MCF 10A (cell line): ENCODE measurements around the gene TACR1. TPM values are rescaled to one million over a fixed set of nuclear protein-coding genes. Genes with fewer than 3 reads are reported as not detected.
A peak's percentile ranks its signal among the peaks of the same experiment; 100 is the strongest.

Source experiments
- BruUV-seq: library from RNA; stranded (reverse); fragments of 400-500 nt; replicated peaks from 2 replicates; lab custom pipeline; 2021; lab: Mats Ljungman, UMichigan
- CTCF ChIA-PET: fragments of 300-600 bp; sonication (Branson Sonifier 250); formaldehyde crosslinking; extraction: SDS; loops from one replicate; lab custom pipeline; 2021; ENCODE audit warnings: antibody characterized with exemption, inconsistent platforms; lab: Yijun Ruan, JAX
- POLR2A ChIA-PET: fragments of 300-600, 350-650 bp; sonication (Branson Sonifier 250); formaldehyde crosslinking; extraction: SDS; loops from one replicate; lab custom pipeline; 2020; ENCODE audit warnings: antibody characterized with exemption, inconsistent platforms; lab: Yijun Ruan, JAX
- DNase-seq: peaks from one replicate; pipeline ENCODE4 v3.0.0-alpha.2; 2018; ENCODE audit not compliant: unreplicated experiment
- H3K27ac Mint-ChIP-seq: one replicate; pipeline ENCODE4 v1.8.0; 2022; ENCODE audit warnings: mild to moderate bottlenecking, low read depth, mixed read lengths; ENCODE audit not compliant: unreplicated experiment
- H3K27me3 Mint-ChIP-seq: one replicate; pipeline ENCODE4 v1.8.0; 2022; ENCODE audit warnings: mixed read lengths; ENCODE audit not compliant: insufficient read depth, unreplicated experiment
- H3K36me3 Mint-ChIP-seq: one replicate; pipeline ENCODE4 v1.8.0; 2022; ENCODE audit warnings: mild to moderate bottlenecking, moderate library complexity, mixed read lengths; ENCODE audit not compliant: insufficient read depth, unreplicated experiment
- H3K4me1 Mint-ChIP-seq: one replicate; pipeline ENCODE4 v1.8.0; 2022; ENCODE audit warnings: mixed read lengths; ENCODE audit not compliant: insufficient read depth, unreplicated experiment
- H3K4me3 Mint-ChIP-seq: one replicate; pipeline ENCODE4 v1.8.0; 2022; ENCODE audit warnings: mild to moderate bottlenecking, moderate library complexity, mixed read lengths; ENCODE audit not compliant: unreplicated experiment
- H3K9me3 Mint-ChIP-seq: one replicate; pipeline ENCODE4 v1.8.0; 2022; ENCODE audit warnings: mixed read lengths; ENCODE audit not compliant: unreplicated experiment
- CTCF ChIP-seq: fragments of 200-600 bp; IDR thresholded peaks from one replicate; pipeline ENCODE4 v1.8.0; 2022; ENCODE audit warnings: antibody characterized with exemption, mild to moderate bottlenecking; ENCODE audit not compliant: unreplicated experiment
- intact Hi-C: fragments of 100-400 bp; cut with micrococcal nuclease; formaldehyde crosslinking; loops from 2 replicates; pipeline ENCODE4 v1.14.1; 2022
- total RNA-seq: library from RNA; stranded (reverse); gene quantifications from 2 replicates; pipeline ENCODE4 v1.2.3, GENCODE V29; 2022

TACR1 gene
- total RNA-seq, 1 experiment from 2014 or later: not detected

GRCh38 chr2:75035444-75036353, 163.6 kb downstream of the TACR1 start:
- CTCF ChIA-PET: no interaction called here
- Mint-ChIP-seq H3K4me3 (no peak overlapping the region), H3K9me3 (no peaks in the 10 kb centered on the region), H3K36me3 (no peaks in the 10 kb centered on the region), H3K27ac (no peak overlapping the region), H3K4me1 (no peaks in the 10 kb centered on the region), H3K27me3 (no peaks in the 10 kb centered on the region)
- intact Hi-C loops: no loop called here
- BruUV-seq: no TSS peak
- TF ChIP-seq CTCF: no peak
- POLR2A ChIA-PET: no interaction called here
- DNase-seq: peak; percentile 17

- CTCF ChIA-PET: interaction anchor here (1.1 kb wide), 1 partner anchor 13 kb away, joined by 3 read pairs; no protein-coding TSS in a partner anchor
- Mint-ChIP-seq H3K27me3 (no peaks in the 10 kb centered on the region), H3K4me1 (no peaks in the 10 kb centered on the region), H3K27ac (no peak overlapping the region), H3K9me3 (no peaks in the 10 kb centered on the region), H3K4me3 (no peak overlapping the region), H3K36me3 (no peaks in the 10 kb centered on the region)
- POLR2A ChIA-PET: no interaction called here
- DNase-seq: no peak
- no TSS peak for BruUV-seq
- no peak for TF ChIP-seq CTCF
- intact Hi-C loops: no loop called here
Observed at GRCh38 chr2:75033516-75033915, 165.8 kb downstream of the TACR1 start.

- intact Hi-C loops: no loop called here
- H3K9me3 Mint-ChIP-seq: no peaks in the 10 kb centered on the region
- H3K4me3 Mint-ChIP-seq: no peak overlapping the region
- no peaks in the 10 kb centered on the region for H3K36me3 Mint-ChIP-seq
- no peaks in the 10 kb centered on the region for H3K4me1 Mint-ChIP-seq
- BruUV-seq: no TSS peak
- TF ChIP-seq CTCF: no peak
- ChIA-PET CTCF (no interaction called here), POLR2A (no interaction called here)
- H3K27ac Mint-ChIP-seq: no peak overlapping the region
- DNase-seq: no peak
- H3K27me3 Mint-ChIP-seq: no peaks in the 10 kb centered on the region
Observed at GRCh38 chr2:75031906-75032803, 167.2 kb downstream of the TACR1 start.

GRCh38 chr2:75031171-75031570, 168.1 kb downstream of the TACR1 start:
- Mint-ChIP-seq H3K4me3 (no peak overlapping the region), H3K27me3 (no peaks in the 10 kb centered on the region), H3K36me3 (no peaks in the 10 kb centered on the region), H3K9me3 (no peaks in the 10 kb centered on the region), H3K27ac (no peak overlapping the region), H3K4me1 (no peaks in the 10 kb centered on the region)
- BruUV-seq: no TSS peak
- no peak for TF ChIP-seq CTCF
- CTCF ChIA-PET: interaction anchor here (1.6 kb wide), 1 partner anchor 9 kb away, joined by 5 read pairs; no protein-coding TSS in a partner anchor
- intact Hi-C loops: no loop called here
- DNase-seq: no peak
- POLR2A ChIA-PET: no interaction called here
